Right hindlimb (tissue), 1 donor: ENCODE results near the gene DPP4.

Experiments
- DNase-seq: peaks from one replicate; pipeline ENCODE4 v3.0.0-alpha.2; 2018

DPP4 gene

GRCh38 chr2:162073888-162074631, at the start of gene DPP4:
TSS of gene DPP4 (minus strand) at chr2:162074215. CDS start at chr2:162073981, 234 bp downstream.
- DNase-seq: peak; percentile 44

- no peak for DNase-seq
Measured at GRCh38 chr2:162118166-162119031, 44.4 kb upstream of the DPP4 start.

GRCh38 chr2:162116352-162116751, 42.3 kb upstream of the DPP4 start:
- DNase-seq: no peak

GRCh38 chr2:162115076-162115475, 41.1 kb upstream of the DPP4 start:
- no peak for DNase-seq

GRCh38 chr2:162114271-162114670, 40.3 kb upstream of the DPP4 start:
- no peak for DNase-seq

GRCh38 chr2:162113776-162114168, 39.8 kb upstream of the DPP4 start:
- no peak for DNase-seq

GRCh38 chr2:162113088-162113775, 39.2 kb upstream of the DPP4 start:
- DNase-seq: no peak

- DNase-seq: no peak
Measured at GRCh38 chr2:162111958-162112850, 38.2 kb upstream of the DPP4 start.

- no peak for DNase-seq
Measured at GRCh38 chr2:162107361-162107901, 33.4 kb upstream of the DPP4 start.

- DNase-seq: no peak
Measured at GRCh38 chr2:162106746-162107145, 32.7 kb upstream of the DPP4 start.

- DNase-seq: no peak
Measured at GRCh38 chr2:162106146-162106551, 32.1 kb upstream of the DPP4 start.

GRCh38 chr2:162103443-162104009, 29.5 kb upstream of the DPP4 start:
- DNase-seq: no peak

GRCh38 chr2:162100579-162100978, 26.6 kb upstream of the DPP4 start:
- no peak for DNase-seq

GRCh38 chr2:162099836-162100235, 25.8 kb upstream of the DPP4 start:
- no peak for DNase-seq

- DNase-seq: no peak
Measured at GRCh38 chr2:162092658-162093556, 18.9 kb upstream of the DPP4 start.

- DNase-seq: no peak
Measured at GRCh38 chr2:162092008-162092390, 18.0 kb upstream of the DPP4 start.

- DNase-seq: no peak
Measured at GRCh38 chr2:162091325-162092007, 17.5 kb upstream of the DPP4 start.

- DNase-seq: no peak
Measured at GRCh38 chr2:162090109-162090508, 16.1 kb upstream of the DPP4 start.

GRCh38 chr2:162086904-162087303, 12.9 kb upstream of the DPP4 start:
- DNase-seq: no peak
